ENCODE data around the gene ITGA2.

GRCh38 chr5:53032188-53032587, 43.0 kb downstream of the ITGA2 start:
- no peak for TF ChIP-seq ARNTL (CRISPR knock-in tag; IDR thresholded peaks at IDR 0.05; ENCODE audit: borderline replicate concordance, low read depth)
- no peak for TF ChIP-seq ZFP3 (CRISPR knock-in tag; IDR thresholded peaks at IDR 0.05)
- no peak for TF ChIP-seq RARB (CRISPR knock-in tag; IDR thresholded peaks at IDR 0.05)
- no peak for TF ChIP-seq PATZ1 (CRISPR knock-in tag; IDR thresholded peaks at IDR 0.05; ENCODE audit: borderline replicate concordance)

All from SK-N-SH treated with all-trans-retinoic acid at 6 μM for 48 hours (cell line).